Ovary (tissue), 9 donors: ENCODE measurements around the gene ATP6V1F. TPM values are rescaled to one million over a fixed set of nuclear protein-coding genes. Genes with fewer than 3 reads are reported as not detected.

Source experiments
- DNase-seq, 5 donors: peaks; one replicate each; pipeline ENCODE4 v3.0.0-alpha.2; 2019 to 2020
- H3K27ac ChIP-seq, 2 donors: fragments of 200-600 bp; one replicate each; pipeline versions ENCODE4 v1.5.1 to v1.8.0; 2019 to 2022
- H3K27me3 ChIP-seq: fragments of 200-600 bp; one replicate; pipeline ENCODE4 v1.8.0; 2022
- H3K36me3 ChIP-seq: fragments of 200-600 bp; sonication (generic); one replicate; pipeline ENCODE4 v1.5.1; 2019
- H3K4me1 ChIP-seq: one replicate; pipeline ENCODE4 v1.8.1; 2013; ENCODE audit warnings: mild to moderate bottlenecking, moderate library complexity; ENCODE audit not compliant: insufficient read depth
- H3K4me3 ChIP-seq: fragments of 200-600 bp; sonication (generic); one replicate; pipeline ENCODE4 v1.5.1; 2017
- H3K9me3 ChIP-seq, 2 donors: fragments of 200-600 bp in 1 of 2; sonication (generic) in 1 of 2; one replicate each; pipeline versions ENCODE4 v1.5.1 to v1.8.1; 2013 to 2019; ENCODE audit warnings: mild to moderate bottlenecking in 1 of 2, moderate library complexity in 1 of 2
- CTCF ChIP-seq, 3 donors: fragments of 450-650 bp in 2 of 3; fragments of 200-600 bp in 1 of 3; IDR thresholded peaks; one replicate each; pipeline versions ENCODE4 v1.5.1 to v1.8.0; 2016 to 2022; ENCODE audit warnings: antibody characterized with exemption in 3 of 3, mild to moderate bottlenecking in 1 of 3
- EP300 ChIP-seq: sonication (generic); formaldehyde crosslinking; IDR thresholded peaks from one replicate; pipeline ENCODE4 v1.6.1; 2017; ENCODE audit warnings: antibody characterized with exemption
- POLR2A ChIP-seq: fragments of 450-650 bp; IDR thresholded peaks from one replicate; pipeline ENCODE4 v1.6.1; 2017; ENCODE audit warnings: antibody characterized with exemption, mild to moderate bottlenecking, moderate library complexity
- WGBS, 3 donors: extraction: QIAGEN DNeasy Blood & Tissue Kit in 1 of 3; methylation state at CpG; one replicate each; pipeline versions ENCODE4 v1.1.5 to v1.1.7; 2013 to 2017; 5-methylcytosine and 5-hydroxymethylcytosine counted together
- intact Hi-C, 4 donors: fragments of 100-400 bp; cut with DNase I; formaldehyde crosslinking; loops; one replicate each; pipeline versions ENCODE4 v1.11.0 to v1.15.1; 2022 to 2023
- polyA plus RNA-seq, 2 donors: library from polyadenylated mRNA; stranded (reverse); fragments of 200-250 nt in 1 of 2; fragments of 350-450 nt in 1 of 2; fragmentation: Illumina TruSeq in 1 of 2; extraction: RNeasy Lipid Tissue Mini Kit (QIAGEN cat#74804) in 1 of 2; gene quantifications; one replicate each; pipeline ENCODE4 v1.2.3, GENCODE V29; 2013 to 2014
- total RNA-seq, 7 donors: library from RNA; depleted of rRNA in 2 of 7; stranded (reverse); fragments of >200 nt in 2 of 7; fragmentation: NEBNext Ultra II Directional in 3 of 7; extraction: Animal tissue kit (Norgen Biotek cat#: 25700) in 3 of 7; gene quantifications; one replicate each; pipeline versions ENCODE4 v1.1.0 to v1.2.4, GENCODE V29; 2016 to 2023
- donor health status: DM: no; HTN: no; CAD: no; lungs with moderate emphysema.
- donor health status: DM: no; HTN: no; CAD: no.
- donor health status: Bipolar disorder and iron deficiency.
- donor health status: DM: yes; HTN: yes; CAD: no.
- donor health status: DM: no; HTN: no; CAD: no.
- donor health status: DM: yes; HTN: yes; CAD: no.

The ATP6V1F gene
- total and polyA plus RNA-seq, 9 donors: 57.3 to 128 (median 85.4) TPM

DNA sequence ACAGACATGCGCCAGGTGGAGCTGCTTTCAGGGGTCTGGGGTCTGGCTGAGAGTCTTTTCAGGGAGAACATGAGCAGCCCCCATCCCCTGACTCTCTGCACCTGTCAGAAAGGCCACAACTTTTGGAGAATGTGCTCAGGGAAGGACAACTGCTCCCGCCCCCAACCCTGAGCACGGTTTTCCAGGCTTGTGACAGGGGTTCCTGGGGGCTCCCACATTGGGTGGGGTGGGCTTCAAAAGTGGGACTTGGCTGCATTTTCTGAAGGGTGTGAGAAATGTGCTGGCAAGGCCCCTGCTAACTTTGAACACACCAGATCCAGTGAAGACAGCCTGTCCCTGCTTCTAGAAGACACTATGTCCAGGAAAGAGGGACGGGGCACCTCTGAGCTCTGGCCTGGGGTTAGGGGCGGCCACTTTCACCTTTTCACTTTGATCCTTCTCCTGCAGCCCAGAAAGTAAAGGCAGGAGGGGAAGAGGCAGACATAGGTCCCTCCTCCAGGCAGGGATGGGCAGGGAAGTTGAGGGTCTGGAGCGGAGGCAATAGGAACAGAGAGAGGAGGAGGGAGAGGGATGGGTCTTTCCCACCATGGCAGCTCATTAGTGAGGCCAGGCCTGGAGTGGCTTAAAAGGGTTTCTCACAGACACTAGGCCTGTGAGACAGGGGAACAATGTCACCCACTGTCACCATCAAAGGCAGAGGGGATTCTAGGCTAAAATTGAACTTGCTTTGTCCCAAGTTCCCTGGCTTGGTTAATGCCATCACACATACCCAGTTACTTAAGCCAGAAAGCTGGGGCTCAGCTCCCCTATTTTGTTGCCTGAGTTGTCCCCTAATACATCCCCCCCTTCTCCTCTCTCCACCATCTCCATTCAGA, 46.3 kb downstream of the ATP6V1F start:
- Histone ChIP-seq H3K36me3 (no peaks in the 10 kb centered on the region), H3K27me3 (no peaks in the 10 kb centered on the region), H3K4me1 (no peaks in the 10 kb centered on the region), H3K27ac (no peak overlapping the region), H3K9me3 (no peaks in the 10 kb centered on the region), H3K4me3 (no peak overlapping the region)
- no peak for TF ChIP-seq EP300
- no peak for TF ChIP-seq CTCF (IDR thresholded peaks at IDR 0.05)
- TF ChIP-seq POLR2A: no peak
- DNase-seq: no peak
- WGBS, 3 donors: 89 to 90% (median 90%) methylated on average over 6 of the region's 6 CpGs
- intact Hi-C loops: loop anchor here in 2 of 4 donors (5.0 to 10.0 kb wide), 2 partner anchors 168 to 186 kb away; no protein-coding TSS in a partner anchor

- intact Hi-C loops: loop anchor here in 2 of 4 donors (5.0 to 10.0 kb wide), 2 partner anchors 167 to 185 kb away; no protein-coding TSS in a partner anchor
- H3K27ac ChIP-seq: no peak overlapping the region
- TF ChIP-seq CTCF (IDR thresholded peaks at IDR 0.05): no peak
- no peak for TF ChIP-seq EP300
- TF ChIP-seq POLR2A: no peak
- no peaks in the 10 kb centered on the region for H3K27me3 ChIP-seq
- H3K9me3 ChIP-seq: no peaks in the 10 kb centered on the region
- no peaks in the 10 kb centered on the region for H3K4me1 ChIP-seq
- no peak for DNase-seq
- H3K36me3 ChIP-seq: no peaks in the 10 kb centered on the region
- no peak overlapping the region for H3K4me3 ChIP-seq
- WGBS, 3 donors: 3 to 7% (median 3%) methylated on average over 41 to 42 of the region's 42 CpGs
Observed at GRCh38 chr7:128909625-128910568, 47.2 kb downstream of the ATP6V1F start.

GRCh38 chr7:128910569-128910945, 47.9 kb downstream of the ATP6V1F start, which contains the start of gene KCP:
KCP (minus strand) TSS chr7:128910709; CDS start chr7:128910676, 33 bp downstream.
- WGBS, 3 donors: 18 to 37% (median 20%) methylated on average over 20 to 34 of the region's 34 CpGs

More at GRCh38 chr7:128910569-128910945, 47.9 kb downstream of the ATP6V1F start, which contains the start of gene KCP:
- no peaks in the 10 kb centered on the region for H3K36me3 ChIP-seq
- H3K27me3 ChIP-seq: no peaks in the 10 kb centered on the region
- H3K4me3 ChIP-seq: no peak within 1 kb of the TSS
- H3K9me3 ChIP-seq: no peaks in the 10 kb centered on the region
- H3K4me1 ChIP-seq: no peaks in the 10 kb centered on the region
- intact Hi-C loops: no loop called here
- TF ChIP-seq POLR2A: no peak
- TF ChIP-seq CTCF (IDR thresholded peaks at IDR 0.05): no peak
- TF ChIP-seq EP300: no peak
- no peak for DNase-seq
- no peak within 1 kb of the TSS for H3K27ac ChIP-seq
